Erythroblast (primary cell): Measurements from ENCODE around the gene SLC35B2.

Experiments
- DNase-seq, 2 experiments: peaks; one replicate each; lab custom pipeline; 2025; lab: John Stamatoyannopoulos, UW
- GATA1 ChIP-seq: IDR thresholded peaks from 2 replicates; pipeline ENCODE4 v1.6.1; 2011; ENCODE audit warnings: low read depth, mild to moderate bottlenecking, control low read depth, low read length, moderate library complexity
- POLR2A ChIP-seq: IDR thresholded peaks from 2 replicates; pipeline ENCODE4 v1.6.1; 2011; ENCODE audit warnings: mild to moderate bottlenecking, low read length

Gene SLC35B2

GRCh38 chr6:44248579-44248978 is 8.7 kb downstream of the SLC35B2 start:
- TF ChIP-seq POLR2A, result no peak
- TF ChIP-seq GATA1, result no peak
- no peak for DNase-seq

GRCh38 chr6:44247338-44248302 is 9.7 kb downstream of the SLC35B2 start:
- peak; percentile 94 to 95 for DNase-seq
- TF ChIP-seq POLR2A (no peak), GATA1 (no peak)

DNA sequence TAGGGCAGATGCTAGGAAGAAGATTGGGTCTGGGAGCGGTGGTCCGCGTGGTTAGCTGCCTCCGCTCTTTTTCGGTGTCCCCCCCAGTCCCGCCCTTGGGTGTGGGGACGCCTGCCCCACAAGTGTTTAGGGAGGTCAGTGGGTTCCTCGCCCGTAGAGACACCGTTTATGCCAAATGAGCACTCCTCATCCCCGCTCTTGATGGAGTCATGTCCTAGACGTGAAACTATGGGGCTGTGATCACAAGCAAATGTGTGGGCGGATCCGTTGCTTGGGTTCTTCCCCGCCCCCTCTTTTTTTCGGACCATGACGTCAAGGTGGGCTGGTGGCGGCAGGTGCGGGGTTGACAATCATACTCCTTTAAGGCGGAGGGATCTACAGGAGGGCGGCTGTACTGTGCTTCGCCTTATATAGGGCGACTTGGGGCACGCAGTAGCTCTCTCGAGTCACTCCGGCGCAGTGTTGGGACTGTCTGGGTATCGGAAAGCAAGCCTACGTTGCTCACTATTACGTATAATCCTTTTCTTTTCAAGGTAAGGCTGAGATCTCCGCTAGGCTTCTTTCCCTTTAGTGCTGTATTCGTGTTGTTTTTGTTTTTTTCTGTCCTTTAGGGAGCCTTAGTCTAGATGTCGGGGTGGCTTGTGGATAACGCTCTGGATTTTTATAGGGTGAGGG is 10.5 kb downstream of the SLC35B2 start, which contains the start of gene HSP90AB1:
TSS of gene HSP90AB1 (plus strand) at position 439 of the 675 bp plus-strand sequence. CDS start 1,529 bp downstream, outside the sequence.
- TF ChIP-seq POLR2A, result peak; percentile 100
- TF ChIP-seq GATA1, result no peak
- DNase-seq, result peak; percentile 97 to 99

- TF ChIP-seq POLR2A, result no peak
- no peak for TF ChIP-seq GATA1
- DNase-seq, result peak; percentile 89 to 93
Observed at GRCh38 chr6:44245912-44246662, 11.2 kb downstream of the SLC35B2 start.

- no peak for DNase-seq
- TF ChIP-seq GATA1 (no peak), POLR2A (no peak)
Observed at GRCh38 chr6:44245391-44245911, 11.9 kb downstream of the SLC35B2 start.

DNA sequence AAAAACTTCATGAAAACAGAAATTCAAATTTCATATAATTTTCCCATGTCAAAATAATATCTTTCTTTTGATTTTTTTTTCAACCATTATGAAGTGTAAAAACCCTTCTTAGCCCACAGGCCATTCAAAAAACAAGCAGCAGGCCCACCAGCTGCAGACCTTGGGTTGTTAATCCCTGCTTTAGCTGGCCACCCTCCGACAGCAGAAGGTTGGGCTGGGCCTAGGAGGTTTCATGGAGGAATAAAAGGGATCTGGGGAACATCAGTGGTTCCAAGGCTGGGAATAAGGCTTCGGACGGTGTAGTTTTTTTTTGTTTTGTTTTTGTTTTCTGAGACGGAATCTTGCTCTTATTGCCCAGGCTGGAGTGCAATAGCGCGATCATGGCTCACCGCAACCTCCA is 14.0 kb downstream of the SLC35B2 start:
- no peak for TF ChIP-seq POLR2A
- TF ChIP-seq GATA1, result no peak
- no peak for DNase-seq

DNA sequence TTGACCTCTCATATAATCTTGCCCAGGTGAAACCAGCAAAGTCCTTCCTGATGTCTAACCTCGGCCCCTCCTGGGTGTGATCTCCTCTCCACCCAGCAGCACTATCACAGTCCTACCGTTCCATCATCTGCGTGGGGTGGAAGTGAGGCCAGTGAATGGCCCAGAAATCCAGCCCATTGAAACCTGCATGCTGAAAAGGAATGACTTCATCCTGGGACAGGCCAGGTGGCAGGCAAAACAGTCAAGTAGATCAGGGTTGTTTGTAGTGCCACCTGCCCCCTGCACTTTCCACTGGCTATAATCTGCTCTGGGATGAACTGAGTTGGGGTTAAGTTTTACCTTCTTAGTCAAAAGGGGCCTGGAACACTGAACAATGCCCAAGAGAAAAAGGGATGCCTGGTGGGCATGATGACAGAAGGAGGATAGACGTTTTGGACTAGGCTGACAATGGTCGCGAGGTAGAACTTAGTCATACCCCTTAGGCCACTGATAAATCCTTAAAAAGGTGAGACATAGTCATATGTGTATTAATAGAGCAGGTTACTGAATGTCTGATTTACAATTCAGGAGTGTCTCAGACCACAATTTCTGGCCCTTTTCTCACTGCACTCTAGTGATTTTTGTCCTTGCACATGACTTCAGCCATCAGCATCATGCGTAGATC is 18.5 kb downstream of the SLC35B2 start:
- TF ChIP-seq POLR2A (no peak), GATA1 (no peak)
- DNase-seq, result no peak

GRCh38 chr6:44237813-44238433 is 19.4 kb downstream of the SLC35B2 start:
- peak; percentile 59 for TF ChIP-seq POLR2A
- TF ChIP-seq GATA1, result no peak
- DNase-seq, result peak; percentile 82 to 91

DNA sequence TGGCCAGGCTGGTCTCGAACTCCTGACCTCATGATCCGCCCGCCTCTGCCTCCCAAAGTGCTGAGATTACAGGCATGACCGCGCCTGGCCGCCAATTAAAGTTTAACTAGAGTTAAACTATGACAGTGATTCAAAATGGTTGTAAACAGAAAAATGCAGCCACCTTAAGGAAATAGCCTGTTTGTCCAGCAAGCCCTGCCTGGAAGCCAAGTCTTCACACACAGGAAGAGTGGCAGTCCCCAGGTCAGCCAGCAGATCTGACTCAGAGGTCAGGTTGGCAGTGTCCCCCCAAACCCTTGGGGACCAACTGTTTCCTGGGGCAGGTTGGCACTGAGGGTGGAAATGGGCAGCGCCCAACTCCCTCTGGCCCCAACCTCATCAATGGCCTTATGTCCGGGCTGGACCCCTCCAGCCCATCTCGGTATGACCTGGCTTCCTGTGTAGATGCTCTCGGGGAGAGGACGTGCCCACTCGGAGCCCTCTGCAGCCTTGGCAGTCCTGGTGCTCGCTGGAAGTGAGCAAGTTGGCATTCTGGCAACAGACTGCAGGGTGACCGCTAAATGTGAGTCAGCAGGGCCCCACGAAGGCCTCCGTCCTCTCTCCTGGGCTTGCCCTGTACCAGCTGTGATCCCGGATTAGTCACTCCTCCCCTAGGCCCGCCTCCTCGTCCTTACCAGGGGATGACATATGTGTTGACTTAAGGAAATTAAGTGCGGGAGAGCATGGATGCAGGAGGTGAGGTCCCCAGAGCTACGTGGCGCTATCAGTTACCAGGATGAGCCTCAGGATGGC is 20.1 kb downstream of the SLC35B2 start:
- peak; percentile 92 to 94 for DNase-seq
- no peak for TF ChIP-seq GATA1
- TF ChIP-seq POLR2A, result peak; percentile 70

DNA sequence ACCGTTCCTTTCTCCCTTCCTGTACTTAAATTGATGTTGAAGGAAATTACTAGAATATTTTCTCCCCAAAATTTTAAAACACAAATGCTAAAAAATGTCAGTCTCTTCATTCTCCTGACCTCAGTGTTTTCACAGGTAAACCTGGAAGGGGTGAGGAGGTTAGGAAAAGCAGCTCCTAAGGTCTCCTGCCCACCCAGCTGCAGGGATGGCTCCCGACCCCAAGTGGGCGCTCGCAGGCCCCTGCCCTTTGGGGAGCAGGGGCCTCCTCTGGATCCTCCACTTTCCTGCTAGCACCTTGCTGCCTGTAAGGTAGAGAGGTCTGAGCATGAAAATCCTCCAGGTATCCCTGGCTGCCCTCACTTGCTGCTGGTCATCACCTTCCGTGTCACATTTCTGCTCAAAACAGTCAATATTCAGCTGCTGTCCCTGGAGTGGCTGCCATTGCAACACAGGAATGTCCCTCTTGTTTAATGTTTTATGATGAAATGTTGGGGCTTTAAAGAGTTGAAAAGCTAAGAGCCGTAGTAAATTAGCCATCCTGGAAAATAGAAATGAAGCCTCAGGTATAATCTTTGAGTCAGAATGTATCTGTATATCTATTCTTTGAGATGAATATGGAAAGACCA is 21.3 kb downstream of the SLC35B2 start:
- no peak for DNase-seq
- TF ChIP-seq GATA1, result no peak
- no peak for TF ChIP-seq POLR2A

- TF ChIP-seq POLR2A (peak; percentile 20), GATA1 (no peak)
- no peak for DNase-seq
Observed at GRCh38 chr6:44235269-44235668, 22.1 kb downstream of the SLC35B2 start.
